A673 (cell line): ENCODE results near the gene RPTOR. TPM values are rescaled to one million over a fixed set of nuclear protein-coding genes. Genes with fewer than 3 reads are reported as not detected.

Experiments used
- BruUV-seq: library from RNA; stranded (reverse); fragments of 400-500 nt; replicated peaks from 2 replicates; lab custom pipeline; 2021; lab: Mats Ljungman, UMichigan
- CTCF ChIA-PET: fragments of 300-600 bp; sonication (Branson Sonifier 250); formaldehyde crosslinking; loops from one replicate; lab custom pipeline; 2022; ENCODE audit warnings: antibody characterized with exemption; lab: Charles Lee
- POLR2A ChIA-PET: fragments of 300-600 bp; sonication (Branson Sonifier 250); formaldehyde crosslinking; loops from one replicate; lab custom pipeline; 2022; ENCODE audit warnings: antibody characterized with exemption; ENCODE audit not compliant: low non-redundant PET; lab: Charles Lee
- DNase-seq: peaks from one replicate; pipeline ENCODE4 v3.0.0-alpha.2; 2015; ENCODE audit warnings: low spot score
- H3K27ac ChIP-seq: fragments of 200-600 bp; sonication (generic); 2 replicates; pipeline ENCODE4 v1.5.1; 2016; ENCODE audit warnings: mixed run types, low read depth, mild to moderate bottlenecking, mixed read lengths, antibody characterized with exemption, low read length; ENCODE audit not compliant: poor library complexity, severe bottlenecking
- H3K27me3 ChIP-seq: fragments of 200-600 bp; sonication (generic); replicated peaks from 2 replicates; pipeline ENCODE4 v1.6.1; 2017; ENCODE audit warnings: mixed run types, low read depth, mild to moderate bottlenecking, mixed read lengths, antibody characterized with exemption, low read length; ENCODE audit not compliant: insufficient read depth, poor library complexity
- H3K36me3 ChIP-seq: fragments of 200-600 bp; sonication (generic); 2 replicates; pipeline ENCODE4 v1.6.1; 2016; ENCODE audit warnings: mixed run types, mild to moderate bottlenecking, mixed read lengths, antibody characterized with exemption, low read length; ENCODE audit not compliant: insufficient read depth, poor library complexity, severe bottlenecking
- H3K4me1 ChIP-seq: fragments of 200-600 bp; sonication (generic); 2 replicates; pipeline ENCODE4 v1.6.1; 2017; ENCODE audit warnings: mixed run types, mild to moderate bottlenecking, mixed read lengths, antibody characterized with exemption, low read length; ENCODE audit not compliant: insufficient read depth, poor library complexity, severe bottlenecking
- H3K4me3 ChIP-seq: fragments of 200-600 bp; sonication (generic); 2 replicates; pipeline ENCODE4 v1.5.1; 2016; ENCODE audit warnings: low read depth, mixed run types, mild to moderate bottlenecking, mixed read lengths, low read length; ENCODE audit not compliant: poor library complexity, severe bottlenecking
- H3K9me3 ChIP-seq: fragments of 200-600 bp; sonication (generic); 2 replicates; pipeline ENCODE4 v1.6.1; 2016; ENCODE audit warnings: mixed run types, low read depth, mild to moderate bottlenecking, mixed read lengths, antibody characterized with exemption, low read length; ENCODE audit not compliant: poor library complexity, severe bottlenecking
- CTCF ChIP-seq: fragments of 300-800, 200-600 bp; sonication (generic); conservative IDR thresholded peaks from 2 replicates; pipeline ENCODE4 v1.5.1; 2017; ENCODE audit warnings: low read depth, mild to moderate bottlenecking, antibody characterized with exemption, low read length, moderate library complexity, mixed read lengths
- EZH2 ChIP-seq: fragments of 200-600 bp; sonication (generic); IDR thresholded peaks from 2 replicates; pipeline ENCODE4 v1.6.1; 2017; ENCODE audit warnings: borderline replicate concordance, low read depth, mild to moderate bottlenecking, mixed read lengths, antibody characterized with exemption, low read length; ENCODE audit not compliant: poor library complexity, severe bottlenecking
- intact Hi-C: fragments of 100-400 bp; cut with micrococcal nuclease; formaldehyde crosslinking; loops from one replicate; pipeline ENCODE4 v1.10.0; 2022; ENCODE audit not compliant: unreplicated experiment
- total RNA-seq: library from RNA; stranded (reverse); gene quantifications from 2 replicates; pipeline ENCODE4 v1.2.3, GENCODE V29; 2021

The RPTOR gene
- total RNA-seq, 1 experiment from 2014 or later = 55.2 TPM

GRCh38 chr17:80725517-80725916 is 180.9 kb downstream of the RPTOR start:
- no peak for TF ChIP-seq EZH2
- no peak for TF ChIP-seq CTCF
- peak overlapping the region; percentile 38 for H3K27ac ChIP-seq
- intact Hi-C loops = no loop called here
- POLR2A ChIA-PET = no interaction called here
- peak; percentile 14 for DNase-seq
- no peak overlapping the region for H3K4me3 ChIP-seq
- no peaks in the 10 kb centered on the region for H3K9me3 ChIP-seq
- peaks cover 21% of the 10 kb centered on the region for H3K4me1 ChIP-seq
- H3K27me3 ChIP-seq = no peaks in the 10 kb centered on the region
- CTCF ChIA-PET = no interaction called here
- BruUV-seq = no TSS peak
- H3K36me3 ChIP-seq = no peaks in the 10 kb centered on the region

GRCh38 chr17:80726558-80727408 is 182.1 kb downstream of the RPTOR start:
- CTCF ChIA-PET = no interaction called here
- BruUV-seq = no TSS peak
- no peak for TF ChIP-seq CTCF
- TF ChIP-seq EZH2 = no peak

GRCh38 chr17:80727409-80727755 is 182.7 kb downstream of the RPTOR start:
- intact Hi-C loops = no loop called here
- ChIA-PET CTCF (no interaction called here), POLR2A (no interaction called here)
- H3K36me3 ChIP-seq = no peaks in the 10 kb centered on the region
- no peak overlapping the region for H3K27ac ChIP-seq
- H3K9me3 ChIP-seq = no peaks in the 10 kb centered on the region
- H3K4me1 ChIP-seq = peaks cover 34% of the 10 kb centered on the region
- BruUV-seq = no TSS peak
- DNase-seq = no peak
- no peak overlapping the region for H3K4me3 ChIP-seq
- TF ChIP-seq CTCF (no peak), EZH2 (no peak)
- no peaks in the 10 kb centered on the region for H3K27me3 ChIP-seq

More at GRCh38 chr17:80726558-80727408, 182.1 kb downstream of the RPTOR start:
- POLR2A ChIA-PET = no interaction called here
- DNase-seq = no peak
- Histone ChIP-seq H3K9me3 (no peaks in the 10 kb centered on the region), H3K4me3 (no peak overlapping the region), H3K4me1 (peaks cover 28% of the 10 kb centered on the region), H3K27ac (no peak overlapping the region), H3K27me3 (no peaks in the 10 kb centered on the region), H3K36me3 (no peaks in the 10 kb centered on the region)
- intact Hi-C loops = no loop called here
